ENCODE measurements around the gene LOXHD1.

The LOXHD1 gene

GRCh38 chr18:46528037-46528436, 129.0 kb downstream of the LOXHD1 start:
- peaks cover 14% of the 10 kb centered on the region for H3K27me3 Mint-ChIP-seq
- H3K27ac Mint-ChIP-seq = no peak overlapping the region
- no peaks in the 10 kb centered on the region for H3K36me3 Mint-ChIP-seq

GRCh38 chr18:46519870-46520269, 137.2 kb downstream of the LOXHD1 start:
- Mint-ChIP-seq H3K36me3 (no peaks in the 10 kb centered on the region), H3K4me1 (no peaks in the 10 kb centered on the region), H3K9me3 (peaks cover 5% of the 10 kb centered on the region), H3K27ac (no peak overlapping the region), H3K27me3 (peaks cover 2% of the 10 kb centered on the region), H3K4me3 (no peak overlapping the region)
- no peak for ATAC-seq

More at GRCh38 chr18:46528037-46528436, 129.0 kb downstream of the LOXHD1 start:
- Mint-ChIP-seq H3K9me3 (no peaks in the 10 kb centered on the region), H3K4me3 (no peak overlapping the region), H3K4me1 (no peaks in the 10 kb centered on the region)
- ATAC-seq = no peak

- peaks cover under 1% of the 10 kb centered on the region for H3K27me3 Mint-ChIP-seq
- H3K4me1 Mint-ChIP-seq = no peaks in the 10 kb centered on the region
- no peak for ATAC-seq
- no peaks in the 10 kb centered on the region for H3K36me3 Mint-ChIP-seq
- no peak overlapping the region for H3K27ac Mint-ChIP-seq
- peaks cover 5% of the 10 kb centered on the region for H3K9me3 Mint-ChIP-seq
- H3K4me3 Mint-ChIP-seq = no peak overlapping the region
Observed at GRCh38 chr18:46518438-46518837, 138.6 kb downstream of the LOXHD1 start.

- peaks cover 16% of the 10 kb centered on the region for H3K27me3 Mint-ChIP-seq
- H3K36me3 Mint-ChIP-seq = no peaks in the 10 kb centered on the region
- H3K27ac Mint-ChIP-seq = no peak overlapping the region
- H3K9me3 Mint-ChIP-seq = peaks cover 15% of the 10 kb centered on the region
- H3K4me1 Mint-ChIP-seq = no peaks in the 10 kb centered on the region
- ATAC-seq = no peak
- no peak overlapping the region for H3K4me3 Mint-ChIP-seq
Observed at GRCh38 chr18:46516555-46516954, 140.5 kb downstream of the LOXHD1 start.

GRCh38 chr18:46510386-46510785, 146.6 kb downstream of the LOXHD1 start:
- Mint-ChIP-seq H3K9me3 (peaks cover 9% of the 10 kb centered on the region), H3K4me1 (no peaks in the 10 kb centered on the region), H3K27me3 (peaks cover 21% of the 10 kb centered on the region), H3K4me3 (no peak overlapping the region), H3K36me3 (no peaks in the 10 kb centered on the region), H3K27ac (no peak overlapping the region)
- ATAC-seq = no peak

- ATAC-seq = no peak
Observed at GRCh38 chr18:46509530-46509929, 147.5 kb downstream of the LOXHD1 start.

GRCh38 chr18:46506974-46507586, 149.9 kb downstream of the LOXHD1 start:
- no peak for ATAC-seq
- peaks cover 11% of the 10 kb centered on the region for H3K27me3 Mint-ChIP-seq
- H3K4me1 Mint-ChIP-seq = no peaks in the 10 kb centered on the region

More at GRCh38 chr18:46509530-46509929, 147.5 kb downstream of the LOXHD1 start:
- H3K4me3 Mint-ChIP-seq = no peak overlapping the region
- H3K9me3 Mint-ChIP-seq = peaks cover 9% of the 10 kb centered on the region
- H3K4me1 Mint-ChIP-seq = no peaks in the 10 kb centered on the region
- peaks cover 21% of the 10 kb centered on the region for H3K27me3 Mint-ChIP-seq
- no peaks in the 10 kb centered on the region for H3K36me3 Mint-ChIP-seq
- H3K27ac Mint-ChIP-seq = no peak overlapping the region

GRCh38 chr18:46502444-46502843, 154.6 kb downstream of the LOXHD1 start:
- no peak overlapping the region for H3K27ac Mint-ChIP-seq
- ATAC-seq = no peak
- H3K36me3 Mint-ChIP-seq = no peaks in the 10 kb centered on the region
- H3K4me1 Mint-ChIP-seq = no peaks in the 10 kb centered on the region
- H3K27me3 Mint-ChIP-seq = peaks cover 11% of the 10 kb centered on the region
- H3K9me3 Mint-ChIP-seq = no peaks in the 10 kb centered on the region
- H3K4me3 Mint-ChIP-seq = no peak overlapping the region

More at GRCh38 chr18:46506974-46507586, 149.9 kb downstream of the LOXHD1 start:
- H3K36me3 Mint-ChIP-seq = no peaks in the 10 kb centered on the region
- no peak overlapping the region for H3K27ac Mint-ChIP-seq
- H3K4me3 Mint-ChIP-seq = no peak overlapping the region
- no peaks in the 10 kb centered on the region for H3K9me3 Mint-ChIP-seq

- Mint-ChIP-seq H3K4me3 (no peak overlapping the region), H3K4me1 (no peaks in the 10 kb centered on the region), H3K27me3 (peaks cover 14% of the 10 kb centered on the region), H3K27ac (no peak overlapping the region), H3K9me3 (peaks cover 11% of the 10 kb centered on the region), H3K36me3 (no peaks in the 10 kb centered on the region)
- no peak for ATAC-seq
Observed at GRCh38 chr18:46497129-46497528, 159.9 kb downstream of the LOXHD1 start.

GRCh38 chr18:46488471-46489213, 168.4 kb downstream of the LOXHD1 start:
- H3K27ac Mint-ChIP-seq = no peak overlapping the region
- H3K4me3 Mint-ChIP-seq = no peak overlapping the region
- H3K9me3 Mint-ChIP-seq = peaks cover 10% of the 10 kb centered on the region
- peaks cover 11% of the 10 kb centered on the region for H3K27me3 Mint-ChIP-seq
- no peak for ATAC-seq
- H3K4me1 Mint-ChIP-seq = no peaks in the 10 kb centered on the region
- H3K36me3 Mint-ChIP-seq = no peaks in the 10 kb centered on the region

GRCh38 chr18:46485675-46486194, 171.3 kb downstream of the LOXHD1 start:
- Mint-ChIP-seq H3K27ac (no peak overlapping the region), H3K4me3 (no peak overlapping the region), H3K9me3 (peaks cover 2% of the 10 kb centered on the region), H3K4me1 (no peaks in the 10 kb centered on the region), H3K27me3 (peaks cover 16% of the 10 kb centered on the region), H3K36me3 (no peaks in the 10 kb centered on the region)
- no peak for ATAC-seq

- peaks cover 16% of the 10 kb centered on the region for H3K27me3 Mint-ChIP-seq
- H3K36me3 Mint-ChIP-seq = no peaks in the 10 kb centered on the region
- H3K4me1 Mint-ChIP-seq = no peaks in the 10 kb centered on the region
- no peak overlapping the region for H3K4me3 Mint-ChIP-seq
- ATAC-seq = no peak
- H3K27ac Mint-ChIP-seq = no peak overlapping the region
- peaks cover 2% of the 10 kb centered on the region for H3K9me3 Mint-ChIP-seq
Observed at GRCh38 chr18:46484971-46485370, 172.0 kb downstream of the LOXHD1 start.

GRCh38 chr18:46482831-46483230, 174.2 kb downstream of the LOXHD1 start:
- Mint-ChIP-seq H3K9me3 (peaks cover 2% of the 10 kb centered on the region), H3K36me3 (no peaks in the 10 kb centered on the region), H3K27me3 (peaks cover 23% of the 10 kb centered on the region), H3K27ac (no peak overlapping the region), H3K4me1 (no peaks in the 10 kb centered on the region), H3K4me3 (no peak overlapping the region)
- ATAC-seq = no peak

- no peaks in the 10 kb centered on the region for H3K36me3 Mint-ChIP-seq
- H3K4me3 Mint-ChIP-seq = no peak overlapping the region
- peaks cover 33% of the 10 kb centered on the region for H3K27me3 Mint-ChIP-seq
- H3K9me3 Mint-ChIP-seq = peaks cover 2% of the 10 kb centered on the region
- H3K27ac Mint-ChIP-seq = no peak overlapping the region
- ATAC-seq = no peak
- no peaks in the 10 kb centered on the region for H3K4me1 Mint-ChIP-seq
Observed at GRCh38 chr18:46481847-46482245, 175.2 kb downstream of the LOXHD1 start.

- Mint-ChIP-seq H3K27me3 (peaks cover 37% of the 10 kb centered on the region), H3K4me3 (no peak overlapping the region), H3K36me3 (no peaks in the 10 kb centered on the region), H3K27ac (no peak overlapping the region), H3K9me3 (peaks cover 2% of the 10 kb centered on the region), H3K4me1 (no peaks in the 10 kb centered on the region)
- no peak for ATAC-seq
Observed at GRCh38 chr18:46481048-46481846, 175.8 kb downstream of the LOXHD1 start.

Data from stimulated activated memory B cell treated with anti-CD40 and anti-IgM and Interleukin-4, amounts not matched to agents 10 μg/mL and 1 μg/mL and 100 μg/mL, for 72 hours (primary cell).